AG09309 (cell line): ENCODE data around the gene TRIO.

Source experiments
- DNase-seq: peaks from one replicate; pipeline ENCODE4 v3.0.0-alpha.2; 2010; ENCODE audit warnings: low read depth
- H3K4me3 ChIP-seq: 2 replicates; pipeline ENCODE4 v1.5.1; 2011; ENCODE audit warnings: mild to moderate bottlenecking, low read depth, low read length, moderate library complexity; ENCODE audit not compliant: control insufficient read depth
- CTCF ChIP-seq: IDR thresholded peaks from 2 replicates; pipeline ENCODE4 v1.5.1; 2011; ENCODE audit warnings: mild to moderate bottlenecking, low read depth, low read length, inconsistent platforms; ENCODE audit not compliant: insufficient read depth, control insufficient read depth; ENCODE audit errors: missing control alignments

The TRIO gene

GRCh38 chr5:14249258-14250082, 106.3 kb downstream of the TRIO start:
- TF ChIP-seq CTCF = no peak
- no peak overlapping the region for H3K4me3 ChIP-seq
- DNase-seq = no peak

- DNase-seq = no peak
- H3K4me3 ChIP-seq = no peak overlapping the region
- no peak for TF ChIP-seq CTCF
These were observed 107.0 kb downstream of the TRIO start for GRCh38 chr5:14250084-14250695.

- no peak for DNase-seq
- H3K4me3 ChIP-seq = no peak overlapping the region
- no peak for TF ChIP-seq CTCF
These were observed 107.9 kb downstream of the TRIO start for GRCh38 chr5:14250748-14251701.

GRCh38 chr5:14251733-14252132, 108.6 kb downstream of the TRIO start:
- DNase-seq = no peak
- no peak for TF ChIP-seq CTCF
- H3K4me3 ChIP-seq = no peak overlapping the region

- no peak overlapping the region for H3K4me3 ChIP-seq
- DNase-seq = no peak
- no peak for TF ChIP-seq CTCF
These were observed 109.7 kb downstream of the TRIO start for GRCh38 chr5:14252793-14253192.

- DNase-seq = no peak
- H3K4me3 ChIP-seq = no peak overlapping the region
- no peak for TF ChIP-seq CTCF
These were observed 111.5 kb downstream of the TRIO start for GRCh38 chr5:14254686-14255085.
